ENCODE results near the gene EIF2S2.
"Not testable (repeated sequence)": the region's sequence is repeated elsewhere in the genome, so short reads cannot be mapped to it uniquely, and the experiment has no call there.

EIF2S2 gene

GRCh38 chr20:34111702-34112599 lies at the start of gene EIF2S2:
Gene EIF2S2 (minus strand): TSS chr20:34112243. CDS start chr20:34112110, 133 bp downstream.
- peak; percentile 93 for ATAC-seq
- no peak for TF ChIP-seq ZNF565 (CRISPR knock-in tag; conservative IDR thresholded peaks at IDR 0.05; ENCODE audit: low read depth)
- TF ChIP-seq, protein P1, sequence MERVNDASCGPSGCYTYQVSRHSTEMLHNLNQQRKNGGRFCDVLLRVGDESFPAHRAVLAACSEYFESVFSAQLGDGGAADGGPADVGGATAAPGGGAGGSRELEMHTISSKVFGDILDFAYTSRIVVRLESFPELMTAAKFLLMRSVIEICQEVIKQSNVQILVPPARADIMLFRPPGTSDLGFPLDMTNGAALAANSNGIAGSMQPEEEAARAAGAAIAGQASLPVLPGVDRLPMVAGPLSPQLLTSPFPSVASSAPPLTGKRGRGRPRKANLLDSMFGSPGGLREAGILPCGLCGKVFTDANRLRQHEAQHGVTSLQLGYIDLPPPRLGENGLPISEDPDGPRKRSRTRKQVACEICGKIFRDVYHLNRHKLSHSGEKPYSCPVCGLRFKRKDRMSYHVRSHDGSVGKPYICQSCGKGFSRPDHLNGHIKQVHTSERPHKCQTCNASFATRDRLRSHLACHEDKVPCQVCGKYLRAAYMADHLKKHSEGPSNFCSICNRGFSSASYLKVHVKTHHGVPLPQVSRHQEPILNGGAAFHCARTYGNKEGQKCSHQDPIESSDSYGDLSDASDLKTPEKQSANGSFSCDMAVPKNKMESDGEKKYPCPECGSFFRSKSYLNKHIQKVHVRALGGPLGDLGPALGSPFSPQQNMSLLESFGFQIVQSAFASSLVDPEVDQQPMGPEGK (CRISPR knock-in tag; IDR thresholded peaks at IDR 0.05; ENCODE audit: borderline replicate concordance): no peak
- TF ChIP-seq ZFP3 (CRISPR knock-in tag; IDR thresholded peaks at IDR 0.05): 0 out of 2 replicates have a peak, but pooled peaks have one; percentile 20

- ATAC-seq: not testable (repeated sequence)
Observed at GRCh38 chr20:34157697-34158096, 45.7 kb upstream of the EIF2S2 start.

- no peak for ATAC-seq
- TF ChIP-seq ESRRG (CRISPR knock-in tag; IDR thresholded peaks at IDR 0.05) (no peak), ZC3H10 (CRISPR knock-in tag; IDR thresholded peaks at IDR 0.05) (no peak), ZNF8 (CRISPR knock-in tag; IDR thresholded peaks at IDR 0.05) (no peak), RARB (CRISPR knock-in tag; IDR thresholded peaks at IDR 0.05) (no peak), OSR1 (CRISPR knock-in tag; IDR thresholded peaks at IDR 0.05) (no peak), TOX (CRISPR knock-in tag; IDR thresholded peaks at IDR 0.05; ENCODE audit: borderline replicate concordance) (no peak), BACH2 (CRISPR knock-in tag; IDR thresholded peaks at IDR 0.05; ENCODE audit: borderline replicate concordance) (no peak), PPARA (CRISPR knock-in tag; IDR thresholded peaks at IDR 0.05; ENCODE audit: borderline replicate concordance) (no peak), CREB5 (CRISPR knock-in tag; IDR thresholded peaks at IDR 0.05; ENCODE audit: low read depth) (no peak), TCF4 (CRISPR knock-in tag; IDR thresholded peaks at IDR 0.05; ENCODE audit: borderline replicate concordance) (no peak), CSRNP3 (CRISPR knock-in tag; IDR thresholded peaks at IDR 0.05) (no peak), GLIS3 (CRISPR knock-in tag; IDR thresholded peaks at IDR 0.05) (no peak), SNAI2 (CRISPR knock-in tag; IDR thresholded peaks at IDR 0.05) (no peak)
- TF ChIP-seq, protein P1 (CRISPR knock-in tag; IDR thresholded peaks at IDR 0.05; ENCODE audit: borderline replicate concordance): no peak
Observed at GRCh38 chr20:34155836-34156235, 43.8 kb upstream of the EIF2S2 start.

- not testable (repeated sequence) for ATAC-seq
Observed at GRCh38 chr20:34153169-34153568, 41.1 kb upstream of the EIF2S2 start.

DNA sequence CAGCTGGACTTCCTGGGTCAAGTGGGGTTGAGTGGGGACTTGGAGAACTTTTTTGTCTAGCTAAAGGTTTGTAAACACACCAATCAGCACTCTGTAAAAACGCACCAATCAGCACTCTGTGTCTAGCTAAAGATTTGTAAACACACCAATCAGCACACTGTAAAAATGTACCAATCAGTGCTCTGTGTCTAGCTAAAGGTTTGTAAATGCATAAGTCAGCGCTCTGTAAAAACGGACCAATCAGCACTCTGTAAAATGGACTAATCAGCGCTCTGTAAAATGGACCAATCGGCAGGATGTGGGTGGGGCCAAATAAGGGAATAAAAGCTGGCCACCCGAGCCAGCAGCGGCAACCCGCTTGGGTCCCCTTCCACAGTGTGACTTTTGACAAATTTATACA lies 40.0 kb upstream of the EIF2S2 start:
- ATAC-seq: not testable (repeated sequence)

- ATAC-seq: no peak
- no peak for TF ChIP-seq CREB5 (CRISPR knock-in tag; IDR thresholded peaks at IDR 0.05; ENCODE audit: low read depth)
- TF ChIP-seq ZNF8 (CRISPR knock-in tag; IDR thresholded peaks at IDR 0.05): no peak
- no peak for TF ChIP-seq ZNF70 (CRISPR knock-in tag; IDR thresholded peaks at IDR 0.05)
- TF ChIP-seq SNAI2 (CRISPR knock-in tag; IDR thresholded peaks at IDR 0.05): no peak
- TF ChIP-seq GLIS3 (CRISPR knock-in tag; IDR thresholded peaks at IDR 0.05): no peak
- no peak for TF ChIP-seq ARNTL (CRISPR knock-in tag; IDR thresholded peaks at IDR 0.05; ENCODE audit: borderline replicate concordance, low read depth)
- TF ChIP-seq CSRNP3 (CRISPR knock-in tag; IDR thresholded peaks at IDR 0.05): no peak
- TF ChIP-seq ZNF565 (CRISPR knock-in tag; conservative IDR thresholded peaks at IDR 0.05; ENCODE audit: low read depth): no peak
- no peak for TF ChIP-seq TOX (CRISPR knock-in tag; IDR thresholded peaks at IDR 0.05; ENCODE audit: borderline replicate concordance)
- TF ChIP-seq, protein P1 (CRISPR knock-in tag; IDR thresholded peaks at IDR 0.05; ENCODE audit: borderline replicate concordance): no peak
- TF ChIP-seq ZFP3 (CRISPR knock-in tag; IDR thresholded peaks at IDR 0.05): no peak
Observed at GRCh38 chr20:34150306-34151000, 38.4 kb upstream of the EIF2S2 start.

Measured in SK-N-SH treated with all-trans-retinoic acid at 6 μM for 48 hours (cell line).